ENCODE measurements around the gene MAB21L1.

MAB21L1 gene

DNA sequence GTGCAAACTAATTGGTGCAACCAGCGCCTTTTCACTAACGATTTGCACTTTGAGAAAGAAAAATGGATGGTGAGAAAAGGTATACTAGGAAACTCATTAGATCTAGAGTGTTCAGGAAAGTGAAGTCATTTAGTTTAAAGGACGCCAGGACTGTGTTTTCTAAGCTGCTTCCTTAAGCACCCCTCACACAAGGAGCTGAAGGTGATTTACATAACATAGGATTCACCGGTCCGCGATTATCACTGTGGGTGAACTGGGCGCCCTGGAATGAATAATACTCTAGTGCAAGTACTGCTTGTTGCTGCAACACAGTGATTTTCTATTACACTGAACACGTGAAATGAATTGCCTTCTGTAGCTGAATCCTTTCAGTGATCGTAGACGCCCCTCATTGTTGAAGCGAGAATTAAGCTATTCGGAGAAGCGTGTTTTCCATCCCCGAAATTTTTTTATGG lies 2.6 kb upstream of the MAB21L1 start:
- DNase-seq, result no peak

- DNase-seq, result no peak
These were observed 2.0 kb upstream of the MAB21L1 start for GRCh38 chr13:35478271-35479037.

GRCh38 chr13:35477386-35477946 lies 977 bp upstream of the MAB21L1 start:
- no peak for DNase-seq

GRCh38 chr13:35475212-35475959 lies 1.1 kb downstream of the MAB21L1 start:
- DNase-seq, result peak in 3 of 4 experiments; percentile 8 to 28 (median 21)

DNA sequence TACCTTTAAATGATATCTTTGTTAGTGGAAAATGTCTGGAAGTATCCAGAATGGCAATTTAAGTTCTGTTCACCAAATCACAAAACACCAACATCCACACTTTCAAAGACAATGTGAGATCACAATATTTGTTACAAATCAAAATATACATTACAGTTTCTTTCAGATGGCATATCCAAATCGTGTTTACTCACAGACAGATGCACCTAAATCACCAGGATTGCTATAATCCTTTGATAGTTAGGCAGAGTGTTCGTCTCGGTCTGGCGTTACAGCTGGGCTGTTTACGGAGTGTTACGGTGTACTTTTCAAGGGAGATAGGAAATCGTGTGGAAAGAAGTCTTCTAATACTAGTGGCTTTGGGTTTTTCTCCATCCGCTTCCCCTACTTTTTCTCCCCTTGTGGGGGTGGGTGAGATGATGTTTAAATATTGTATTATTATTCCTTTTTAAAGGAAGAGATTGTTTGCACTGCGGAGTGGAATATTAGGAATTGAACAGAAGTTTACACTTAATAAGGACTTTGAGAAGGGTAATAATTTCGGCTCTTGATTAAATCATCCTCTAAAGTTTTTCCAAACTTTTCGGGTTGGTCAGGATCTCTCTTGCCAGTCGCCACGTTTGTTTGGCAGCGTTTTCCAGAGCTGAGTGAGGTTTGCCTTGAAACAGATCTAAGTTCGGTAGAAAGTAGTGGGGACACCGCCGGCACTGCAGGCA lies 1.8 kb downstream of the MAB21L1 start:
- DNase-seq, result no peak

DNA sequence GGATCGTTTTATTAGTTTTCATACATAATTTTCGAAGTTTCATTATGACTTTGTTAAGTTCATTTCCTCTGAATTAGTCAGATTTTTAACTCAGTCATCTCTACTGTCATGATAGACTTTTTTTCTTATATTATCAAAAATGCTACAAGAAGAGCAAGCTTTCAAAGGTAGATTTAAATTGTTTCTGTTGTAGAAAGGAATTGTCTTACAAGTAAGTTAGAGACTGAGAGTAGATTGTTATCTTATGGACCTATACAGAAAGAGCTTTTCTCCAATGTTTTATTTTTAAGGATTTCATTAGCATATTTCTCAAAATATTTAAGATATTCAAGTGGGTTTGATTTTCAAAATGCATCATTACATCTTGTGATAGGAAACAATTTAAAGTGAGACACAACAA lies 2.7 kb downstream of the MAB21L1 start:
- DNase-seq, result no peak

- DNase-seq, result no peak
These were observed 3.2 kb downstream of the MAB21L1 start for GRCh38 chr13:35473206-35473775.

DNA sequence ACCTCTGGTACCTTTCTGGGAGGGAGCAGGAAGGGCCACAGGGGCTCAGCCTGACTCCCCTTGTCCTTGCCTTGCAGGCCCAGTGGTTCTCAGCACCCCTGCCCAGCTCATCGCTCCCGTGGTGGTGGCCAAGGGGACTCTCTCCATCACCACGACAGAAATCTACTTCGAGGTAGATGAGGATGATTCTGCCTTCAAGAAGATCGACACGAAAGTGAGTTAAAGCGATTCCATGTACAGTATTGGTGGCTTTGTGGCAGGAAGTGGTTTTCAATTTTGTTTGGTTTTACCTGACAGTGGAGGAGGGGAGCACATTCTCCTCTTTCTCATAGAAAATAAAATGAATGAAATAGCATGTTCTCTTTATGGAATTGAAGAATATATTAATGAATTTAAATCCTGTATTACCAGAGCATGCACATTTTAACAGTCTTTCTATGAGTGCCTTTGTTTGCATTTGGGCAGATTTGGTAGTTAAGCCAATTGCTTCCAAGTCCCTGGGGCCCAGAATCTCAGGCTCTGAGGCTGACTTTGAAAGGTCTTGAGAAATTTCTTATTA lies 4.1 kb downstream of the MAB21L1 start:
- DNase-seq, result no peak

DNA sequence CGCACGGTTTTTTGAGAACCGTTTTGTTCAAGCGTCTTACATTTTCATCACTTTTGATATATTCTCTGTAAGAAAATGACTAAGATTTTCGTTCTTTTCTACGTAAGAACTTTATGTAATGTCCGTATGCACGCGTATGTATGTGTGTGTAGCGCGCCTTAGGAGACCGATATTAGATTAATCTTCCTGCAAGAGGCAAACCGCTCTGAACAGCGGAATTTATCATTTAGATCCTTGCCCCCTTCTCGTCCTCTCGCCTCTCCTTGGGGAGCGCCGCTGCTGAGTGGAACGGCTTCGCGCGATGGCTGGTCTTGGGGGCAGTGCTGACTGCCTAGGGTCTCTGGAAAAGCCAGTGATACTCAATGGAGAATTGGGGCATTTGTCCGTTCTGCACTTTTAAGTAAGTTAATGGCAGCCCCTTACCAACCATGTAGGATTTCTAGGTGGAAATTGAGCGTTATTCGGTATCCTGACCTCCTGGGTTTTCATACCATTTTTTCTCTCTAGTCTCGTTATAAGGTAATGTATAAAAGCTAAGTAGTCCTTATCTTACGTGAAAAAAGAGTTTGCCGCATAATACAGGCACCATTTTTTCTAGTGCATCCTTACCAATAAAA lies 4.7 kb downstream of the MAB21L1 start:
- no peak for DNase-seq

DNA sequence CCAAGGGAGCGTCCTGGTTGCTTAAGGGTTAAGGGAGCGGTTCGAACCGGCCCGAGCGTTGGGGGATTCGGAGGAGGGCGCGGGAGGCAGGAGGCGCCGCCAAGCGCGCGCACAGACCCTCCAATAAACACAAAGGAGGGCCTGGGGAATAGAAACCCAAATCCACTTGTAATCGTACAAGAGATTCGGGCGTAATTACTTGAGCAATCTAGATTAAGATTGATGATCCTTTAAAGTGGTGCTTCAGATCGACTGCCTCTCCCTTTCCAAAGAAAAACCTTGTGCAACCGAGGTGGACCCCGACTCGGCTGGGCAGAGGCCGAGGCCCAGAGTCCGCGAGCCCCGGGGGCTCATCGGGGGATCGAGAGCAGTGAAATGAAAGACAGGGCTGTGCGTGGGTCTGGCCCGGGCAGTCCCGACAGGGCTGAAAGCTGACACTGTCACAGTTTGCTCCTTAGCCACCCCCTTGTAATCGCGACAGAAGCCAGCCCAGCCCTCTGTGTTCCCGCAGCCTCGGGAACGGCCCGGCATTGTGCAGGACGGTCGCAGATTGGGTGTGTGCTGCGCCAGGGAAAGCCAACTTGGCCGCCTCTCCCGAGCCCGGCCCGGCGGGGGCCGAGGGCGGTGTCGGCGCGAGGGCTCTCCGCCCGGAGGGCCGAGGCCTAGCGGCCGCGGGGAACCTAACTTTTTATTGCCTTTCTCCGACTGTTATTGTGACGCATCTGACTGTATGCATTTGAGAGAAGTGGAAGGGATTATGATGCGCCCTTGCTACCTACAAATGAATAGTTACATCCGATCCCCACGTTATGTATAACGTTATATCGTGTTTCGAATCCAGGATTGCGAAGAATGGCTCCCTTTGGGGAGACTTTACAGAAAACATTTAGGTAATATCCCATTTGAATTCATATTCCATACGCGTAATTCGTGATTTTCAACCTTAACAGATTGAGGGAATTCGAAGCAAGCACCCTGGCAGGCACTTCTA lies 5.5 kb downstream of the MAB21L1 start:
- DNase-seq, result peak in 2 of 4 experiments; percentile 5 to 36

GRCh38 chr13:35469806-35470525 lies 6.5 kb downstream of the MAB21L1 start:
- no peak for DNase-seq

- DNase-seq, result no peak
These were observed 8.3 kb downstream of the MAB21L1 start for GRCh38 chr13:35468195-35468594.

DNA sequence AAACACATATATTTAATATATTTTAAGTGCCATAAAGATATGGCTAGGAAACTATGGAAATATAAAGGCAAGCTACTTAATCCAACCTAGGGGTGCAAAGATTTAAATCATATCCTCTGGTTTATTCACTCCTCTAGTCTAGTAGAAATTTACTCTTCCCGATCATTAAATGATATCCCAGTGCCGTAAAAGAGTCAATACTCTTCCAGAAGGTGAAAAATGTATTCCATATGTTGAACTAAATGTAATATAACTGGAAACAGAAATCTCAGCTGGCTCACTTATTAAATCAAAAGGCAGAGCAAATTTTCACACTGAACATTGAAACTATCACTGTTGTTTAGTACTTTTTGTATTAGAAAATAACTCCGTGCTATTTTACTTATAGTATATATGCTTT lies 11.1 kb downstream of the MAB21L1 start:
- no peak for DNase-seq

GRCh38 chr13:35460061-35460460 lies 16.4 kb downstream of the MAB21L1 start:
- DNase-seq, result no peak

DNA sequence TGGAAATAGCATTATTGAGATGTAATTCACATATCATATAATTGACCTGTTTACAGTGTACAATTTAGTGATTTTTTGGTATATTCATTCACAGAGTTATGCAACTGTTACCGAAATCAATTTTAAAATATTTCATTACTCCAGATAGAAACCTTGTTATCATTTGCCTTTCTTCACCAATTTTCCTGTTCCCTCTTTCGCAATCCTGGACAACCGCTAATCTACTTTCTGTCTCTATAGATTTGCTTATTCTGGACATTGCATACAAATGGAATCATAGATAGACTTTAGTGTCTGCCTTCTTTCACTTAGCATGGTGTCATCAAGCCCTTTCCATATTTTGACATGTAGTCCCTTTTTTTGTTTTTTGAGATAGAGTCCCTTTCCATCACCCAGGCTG lies 19.2 kb downstream of the MAB21L1 start:
- DNase-seq, result no peak

DNA sequence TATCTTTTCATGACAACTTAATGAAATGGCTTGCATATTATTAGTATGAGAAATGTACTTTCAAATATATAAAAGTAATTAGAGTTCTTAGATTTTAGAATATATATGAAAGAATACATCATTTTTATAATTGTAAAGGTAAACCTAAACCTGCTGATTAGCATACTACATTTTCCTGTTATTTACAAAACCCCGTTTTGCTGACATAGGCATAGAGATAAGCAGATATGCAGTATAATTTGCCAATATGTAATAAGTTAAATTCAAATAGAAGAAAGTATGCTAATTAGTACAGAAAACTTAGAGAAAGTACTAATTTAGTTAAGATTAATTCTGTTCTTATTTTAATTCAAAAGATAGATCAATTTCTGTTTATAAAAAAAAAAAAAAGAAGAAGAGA lies 21.5 kb downstream of the MAB21L1 start:
- DNase-seq, result no peak

- no peak for DNase-seq
These were observed 26.7 kb downstream of the MAB21L1 start for GRCh38 chr13:35449821-35450220.

DNA sequence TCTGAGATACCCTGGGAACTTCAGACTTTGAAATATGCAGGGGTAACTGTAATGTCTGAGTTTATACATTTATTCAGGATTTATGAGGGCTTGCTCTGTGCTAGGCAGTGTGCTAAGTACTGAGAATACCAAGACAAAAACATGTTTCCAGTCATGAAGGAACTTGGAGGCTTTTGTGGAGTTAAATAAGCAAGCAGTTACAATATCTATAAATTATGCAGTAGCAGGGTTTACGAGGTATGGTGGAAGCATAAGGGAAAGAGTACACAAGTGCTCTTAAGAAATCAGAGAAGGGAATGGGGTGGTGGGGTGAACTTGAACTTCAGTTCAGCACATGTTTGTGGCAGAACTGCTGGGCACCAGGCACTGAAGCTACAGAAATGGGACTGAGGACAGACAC lies 28.0 kb downstream of the MAB21L1 start:
- DNase-seq, result no peak
